ENCODE results near the gene PARVB.

- no peak for TF ChIP-seq CTCF (IDR thresholded peaks at IDR 0.05; ENCODE audit: poor library complexity)
- TF ChIP-seq EZH2 (IDR thresholded peaks at IDR 0.05; ENCODE audit: borderline replicate concordance): no peak
- no peak for TF ChIP-seq EZH2phosphoT487 (IDR thresholded peaks at IDR 0.05; ENCODE audit: low read depth, severe bottlenecking, unreplicated experiment)
These were observed 185.2 kb downstream of the PARVB start for GRCh38 chr22:44209343-44209742.
